GM12892 (cell line): ENCODE results near the gene NIPAL1.

Experiments
- POLR2A ChIP-seq: IDR thresholded peaks from 2 replicates; pipeline ENCODE4 v1.6.1; 2011; ENCODE audit warnings: low read depth, low read length, control low read depth
- POLR2AphosphoS5 ChIP-seq: IDR thresholded peaks from 2 replicates; pipeline ENCODE4 v1.6.1; 2011; ENCODE audit warnings: low read depth, low read length, control low read depth

GRCh38 chr4:47972181-47972580, 44.4 kb upstream of the NIPAL1 start:
- TF ChIP-seq POLR2A: no peak
- no peak for TF ChIP-seq POLR2AphosphoS5
